ENCODE results near the gene SLC35B2. TPM values are rescaled to one million over a fixed set of nuclear protein-coding genes. Genes with fewer than 3 reads are reported as not detected.
"Not testable (repeated sequence)": the region's sequence is repeated elsewhere in the genome, so short reads cannot be mapped to it uniquely, and the experiment has no call there.

The SLC35B2 gene
- total RNA-seq, 1 experiment from 2014 or later: 112 TPM

GRCh38 chr6:44235891-44236516 is 21.3 kb downstream of the SLC35B2 start:
- DNase-seq (ENCODE audit: low spot score): no peak

- DNase-seq (ENCODE audit: low spot score): no peak
Measured at GRCh38 chr6:44235269-44235668, 22.1 kb downstream of the SLC35B2 start.

DNA sequence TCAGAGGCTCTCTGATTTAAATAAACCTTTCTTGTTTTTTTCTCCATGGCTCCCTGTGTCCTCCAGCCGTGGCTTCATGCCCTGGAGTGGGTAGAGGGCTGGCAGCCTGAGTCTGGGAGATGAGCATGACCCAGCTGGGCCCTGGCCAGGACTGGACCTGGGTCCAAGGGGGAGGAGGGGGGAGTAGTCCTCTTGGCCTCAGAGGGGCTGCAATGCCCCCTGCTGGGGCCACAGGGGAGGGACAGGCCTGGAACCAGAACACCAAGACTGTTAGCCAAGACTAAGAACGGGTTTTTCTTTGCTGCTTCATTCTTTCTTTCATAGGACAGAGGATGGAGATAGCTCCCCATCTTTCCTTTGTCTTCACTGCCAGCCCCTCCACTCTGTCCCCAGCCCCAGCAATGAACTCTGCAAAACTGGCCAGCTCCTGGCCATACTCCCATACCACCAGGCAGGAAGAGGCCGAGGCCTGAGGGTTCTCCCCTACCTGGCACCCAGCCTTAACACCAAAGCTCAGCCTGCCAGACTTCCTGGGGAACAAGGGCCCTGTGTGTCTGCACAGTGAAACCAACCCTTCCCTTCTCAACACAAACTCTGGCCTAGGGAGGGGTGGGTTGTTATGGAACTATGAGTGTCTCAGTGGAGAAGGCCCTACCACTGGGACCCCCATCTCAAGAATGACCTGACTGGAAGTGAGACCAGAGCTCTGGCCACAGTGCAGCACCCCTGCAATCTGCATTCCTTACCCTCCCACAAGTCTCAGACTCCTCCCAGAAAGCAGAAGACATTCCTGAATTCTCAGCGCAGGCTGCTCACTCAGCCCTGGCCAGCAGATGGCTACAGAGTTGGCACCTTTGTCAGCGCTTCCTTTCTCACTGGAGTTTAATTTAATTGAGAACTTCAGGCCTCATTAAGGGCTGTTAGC is 23.0 kb downstream of the SLC35B2 start:
- DNase-seq (ENCODE audit: low spot score): peak; percentile 81

- no peak for DNase-seq (ENCODE audit: low spot score)
Measured at GRCh38 chr6:44233567-44234100, 23.7 kb downstream of the SLC35B2 start.

DNA sequence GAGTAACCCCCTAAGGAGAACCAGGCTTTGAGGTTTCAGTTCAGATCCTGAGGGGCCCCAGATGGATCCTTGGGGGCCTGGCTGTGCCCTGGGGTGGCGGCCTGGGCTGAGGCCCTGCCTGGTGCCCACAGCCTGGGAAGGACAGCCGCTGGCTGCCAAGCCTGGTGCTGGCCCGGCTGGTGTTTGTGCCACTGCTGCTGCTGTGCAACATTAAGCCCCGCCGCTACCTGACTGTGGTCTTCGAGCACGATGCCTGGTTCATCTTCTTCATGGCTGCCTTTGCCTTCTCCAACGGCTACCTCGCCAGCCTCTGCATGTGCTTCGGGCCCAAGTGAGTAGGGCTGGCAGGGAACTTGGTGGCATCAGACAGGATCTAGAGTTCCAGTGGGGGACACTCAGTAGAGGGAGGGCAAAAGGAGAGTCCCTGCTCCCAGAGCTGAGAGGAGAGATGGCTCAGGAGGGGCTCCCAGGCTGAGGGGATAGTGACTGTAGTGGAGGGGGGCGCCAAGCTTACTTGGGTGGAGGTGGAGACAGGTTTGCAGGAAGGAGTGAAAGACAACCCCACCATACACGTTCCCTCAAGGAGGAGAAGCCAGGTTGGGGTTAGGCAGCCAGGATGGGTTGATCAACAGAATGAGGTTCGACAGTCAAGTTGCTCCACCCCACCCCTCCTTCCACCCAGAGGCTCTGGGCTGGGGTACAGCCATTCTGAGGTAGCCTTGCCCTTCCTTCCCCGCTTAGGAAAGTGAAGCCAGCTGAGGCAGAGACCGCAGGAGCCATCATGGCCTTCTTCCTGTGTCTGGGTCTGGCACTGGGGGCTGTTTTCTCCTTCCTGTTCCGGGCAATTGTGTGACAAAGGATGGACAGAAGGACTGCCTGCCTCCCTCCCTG is 24.4 kb downstream of the SLC35B2 start:
- no peak for DNase-seq (ENCODE audit: low spot score)

DNA sequence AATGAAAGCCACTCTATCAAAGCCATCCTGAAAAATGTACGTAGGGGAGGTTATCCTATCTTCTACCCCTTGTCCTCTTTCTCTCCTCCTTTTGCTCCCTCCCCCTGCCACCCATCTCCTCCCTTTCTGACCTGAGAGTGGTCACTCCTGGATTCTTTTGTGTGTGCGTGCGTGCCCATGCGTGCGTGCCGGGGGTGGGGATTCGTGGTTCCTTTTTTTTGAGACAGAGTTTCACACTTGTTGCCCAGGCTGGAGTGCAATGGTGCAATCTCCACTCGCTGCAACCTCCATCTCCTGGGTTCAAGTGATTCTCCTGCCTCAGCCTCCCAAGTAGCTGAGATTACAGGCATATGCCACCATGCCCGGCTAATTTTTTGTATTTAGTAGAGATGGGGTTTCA is 25.9 kb downstream of the SLC35B2 start:
- DNase-seq (ENCODE audit: low spot score): not testable (repeated sequence)

DNA sequence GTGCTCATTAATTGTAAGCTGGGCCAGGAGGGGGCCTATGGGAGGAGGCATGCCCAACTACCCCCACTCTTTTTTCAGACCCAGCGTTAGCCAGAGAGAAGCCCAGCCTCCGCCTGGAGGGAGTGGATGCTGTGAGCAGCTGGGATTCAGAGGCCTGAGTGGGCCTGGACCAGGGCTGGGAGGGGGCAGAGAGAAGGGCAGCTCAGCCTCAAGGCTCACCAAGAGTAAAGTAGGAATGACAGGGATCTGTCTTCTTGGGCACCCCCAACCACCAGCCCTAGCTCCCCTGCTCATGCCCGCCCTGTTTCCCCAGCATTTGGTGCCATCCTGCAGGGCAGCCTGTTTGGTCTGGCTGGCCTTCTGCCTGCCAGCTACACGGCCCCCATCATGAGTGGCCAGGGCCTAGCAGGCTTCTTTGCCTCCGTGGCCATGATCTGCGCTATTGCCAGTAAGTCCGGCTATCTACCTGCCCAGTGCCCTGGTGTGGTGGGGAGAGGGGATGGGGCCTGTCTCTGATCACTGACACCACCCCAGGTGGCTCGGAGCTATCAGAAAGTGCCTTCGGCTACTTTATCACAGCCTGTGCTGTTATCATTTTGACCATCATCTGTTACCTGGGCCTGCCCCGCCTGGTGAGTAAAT is 27.2 kb downstream of the SLC35B2 start:
- DNase-seq (ENCODE audit: low spot score): no peak

DNA sequence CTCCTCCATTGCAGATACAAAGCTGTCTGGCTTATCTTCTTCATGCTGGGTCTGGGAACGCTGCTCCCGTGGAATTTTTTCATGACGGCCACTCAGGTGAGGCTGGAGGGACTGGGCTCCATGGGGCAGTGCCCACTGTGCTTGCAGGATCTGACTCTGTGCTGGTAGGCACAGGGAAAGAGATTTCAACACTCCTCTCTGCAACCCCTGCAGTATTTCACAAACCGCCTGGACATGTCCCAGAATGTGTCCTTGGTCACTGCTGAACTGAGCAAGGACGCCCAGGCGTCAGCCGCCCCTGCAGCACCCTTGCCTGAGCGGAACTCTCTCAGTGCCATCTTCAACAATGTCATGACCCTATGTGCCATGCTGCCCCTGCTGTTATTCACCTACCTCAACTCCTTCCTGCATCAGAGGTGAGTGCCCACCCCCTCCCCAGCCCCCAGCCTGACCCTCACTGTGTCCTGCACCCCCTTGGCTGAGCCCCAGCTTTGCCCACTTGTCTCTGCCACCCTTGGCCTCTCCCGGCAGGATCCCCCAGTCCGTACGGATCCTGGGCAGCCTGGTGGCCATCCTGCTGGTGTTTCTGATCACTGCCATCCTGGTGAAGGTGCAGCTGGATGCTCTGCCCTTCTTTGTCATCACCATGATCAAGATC is 27.8 kb downstream of the SLC35B2 start:
- DNase-seq (ENCODE audit: low spot score): no peak

DNA sequence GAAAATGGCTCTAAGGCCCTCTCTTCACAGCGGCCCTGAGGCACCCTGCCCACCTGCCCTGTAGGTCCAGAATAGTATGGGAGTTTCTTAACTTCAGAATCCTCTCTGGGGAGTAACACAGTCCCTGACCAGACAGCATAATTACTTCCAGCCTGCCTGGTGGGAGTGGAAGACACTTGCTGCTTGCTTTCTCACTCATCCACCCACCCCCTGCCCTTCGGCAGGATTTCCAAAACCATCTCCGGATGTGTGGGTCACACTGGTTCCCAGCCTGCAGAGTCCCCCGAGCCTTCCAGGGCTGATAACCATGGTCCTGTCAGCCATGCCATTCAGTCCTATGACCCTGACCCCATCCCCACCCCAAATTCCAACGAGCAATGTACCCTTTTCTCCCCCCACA is 28.5 kb downstream of the SLC35B2 start:
- DNase-seq (ENCODE audit: low spot score): no peak

- no peak for DNase-seq (ENCODE audit: low spot score)
Measured at GRCh38 chr6:44228433-44228832, 28.9 kb downstream of the SLC35B2 start.

GRCh38 chr6:44228031-44228430 is 29.3 kb downstream of the SLC35B2 start:
- DNase-seq (ENCODE audit: low spot score): no peak

- DNase-seq (ENCODE audit: low spot score): no peak
Measured at GRCh38 chr6:44227148-44227793, 30.1 kb downstream of the SLC35B2 start.

GRCh38 chr6:44226368-44227147 is 30.8 kb downstream of the SLC35B2 start:
- DNase-seq (ENCODE audit: low spot score): no peak

DNA sequence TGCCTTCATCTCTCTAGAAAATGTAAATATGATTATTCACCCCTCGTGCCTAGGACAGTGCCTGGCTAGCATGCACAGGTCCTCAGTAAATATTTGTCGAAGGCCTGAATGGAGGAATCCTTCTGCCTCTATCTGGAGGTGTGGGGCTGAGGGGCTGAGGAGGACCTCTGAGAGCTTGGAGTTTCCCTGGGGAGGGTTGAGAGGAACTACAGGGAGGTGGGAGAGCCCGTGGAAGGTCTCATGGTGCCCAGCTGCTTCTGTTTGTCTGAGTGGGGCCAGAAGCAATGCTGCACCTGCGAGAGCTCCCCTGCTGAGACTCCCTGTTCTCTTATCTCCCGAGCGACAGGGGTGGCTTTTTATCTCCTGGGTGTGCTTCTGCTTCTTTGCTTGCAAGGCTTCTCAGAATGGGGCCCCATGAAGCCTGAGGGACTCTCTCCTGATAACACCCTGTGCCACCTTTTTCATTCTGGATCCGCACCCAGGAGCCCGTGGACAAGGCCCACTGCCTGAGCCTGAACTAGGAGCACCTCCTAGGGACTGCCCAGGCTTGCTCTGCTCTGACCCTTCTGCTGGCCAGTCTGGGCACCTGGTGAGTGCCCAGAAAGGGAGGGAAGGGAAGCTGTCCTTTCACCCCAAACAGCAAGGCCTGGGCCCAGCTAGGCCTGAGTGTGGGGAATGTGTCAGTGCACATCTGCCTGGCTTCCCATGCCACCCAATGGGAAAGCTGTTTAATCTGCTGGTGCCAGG is 31.6 kb downstream of the SLC35B2 start:
- DNase-seq (ENCODE audit: low spot score): no peak

DNA sequence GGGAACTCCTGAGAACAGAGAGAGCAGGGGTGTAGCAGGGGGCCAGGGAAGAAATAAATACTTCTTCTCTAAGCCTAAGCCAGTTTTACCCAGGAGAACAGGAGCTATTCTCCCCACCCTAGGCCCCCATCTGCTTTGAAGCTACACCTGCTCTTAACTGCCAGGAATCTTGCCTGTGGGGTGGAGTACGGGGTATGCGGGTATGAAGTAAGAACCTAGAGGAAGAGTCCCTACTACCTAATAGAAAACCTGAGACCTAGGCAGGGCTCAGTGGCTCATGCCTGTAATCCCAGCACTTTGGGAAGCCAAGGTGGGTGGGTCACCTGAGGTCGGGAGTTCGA is 32.4 kb downstream of the SLC35B2 start:
- DNase-seq (ENCODE audit: low spot score): no peak

DNA sequence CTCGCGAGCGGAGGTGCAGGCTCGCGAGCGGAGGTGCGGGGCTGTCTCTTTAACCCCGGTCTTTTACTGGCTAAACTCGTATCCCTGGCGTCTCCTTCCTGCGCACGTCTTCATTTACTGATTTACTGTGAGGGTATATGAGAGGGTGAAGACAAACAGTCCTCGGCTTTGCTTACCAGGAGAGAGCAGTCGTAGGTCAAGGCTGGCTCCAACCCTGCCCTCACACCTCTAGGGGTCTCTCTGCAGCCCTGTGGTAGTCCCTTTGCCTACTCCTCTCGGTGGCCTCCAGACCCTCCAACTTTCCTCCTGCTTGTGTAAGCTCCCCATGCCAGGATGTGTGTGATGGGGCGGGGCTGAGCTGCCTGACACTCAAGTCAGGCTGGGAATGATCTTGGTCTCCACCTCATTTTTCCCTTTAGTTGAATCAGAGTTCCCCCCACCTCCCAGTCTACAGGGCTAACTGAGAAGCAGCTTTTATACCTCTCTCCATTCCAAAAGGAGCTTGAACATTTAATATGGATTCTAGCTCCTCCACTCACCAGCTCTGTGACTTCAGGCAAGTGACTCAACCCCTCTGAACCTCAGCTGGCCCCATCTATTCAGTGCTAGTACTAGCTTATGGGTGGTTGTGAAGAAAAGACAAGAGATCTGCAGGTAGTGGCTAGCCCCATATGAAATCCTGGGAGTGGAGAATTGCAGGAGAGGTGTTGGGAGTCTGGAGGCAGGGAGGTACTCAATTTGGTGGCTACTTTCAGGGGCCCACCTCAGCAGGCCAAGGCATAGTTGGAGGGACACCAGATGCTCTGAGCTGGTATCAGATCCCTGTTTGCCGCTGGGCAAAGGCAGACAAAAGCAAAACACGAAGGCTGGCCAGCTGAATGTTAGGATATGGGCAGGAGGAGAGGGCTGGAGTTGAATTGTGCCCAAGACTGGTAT is 33.0 kb downstream of the SLC35B2 start:
- DNase-seq (ENCODE audit: low spot score): peak; percentile 34

GRCh38 chr6:44223319-44224028 is 33.9 kb downstream of the SLC35B2 start, which contains the start of gene SLC29A1:
TSS of gene SLC29A1 (plus strand) at chr6:44223595. CDS start at chr6:44227314, 3,719 bp downstream.
- DNase-seq (ENCODE audit: low spot score): peak; percentile 45

Data from A172 (cell line).